Iris pigment epithelial cell (primary cell): Measurements from ENCODE around the gene RBKS.
A peak's percentile ranks its signal among the peaks of the same experiment; 100 is the strongest.
"Not testable (repeated sequence)": the region's sequence is repeated elsewhere in the genome, so short reads cannot be mapped to it uniquely, and the experiment has no call there.

ENCODE experiments used
- DNase-seq: peaks from one replicate; pipeline ENCODE4 v3.0.0-alpha.2; 2011; ENCODE audit warnings: low read depth

RBKS gene

DNA sequence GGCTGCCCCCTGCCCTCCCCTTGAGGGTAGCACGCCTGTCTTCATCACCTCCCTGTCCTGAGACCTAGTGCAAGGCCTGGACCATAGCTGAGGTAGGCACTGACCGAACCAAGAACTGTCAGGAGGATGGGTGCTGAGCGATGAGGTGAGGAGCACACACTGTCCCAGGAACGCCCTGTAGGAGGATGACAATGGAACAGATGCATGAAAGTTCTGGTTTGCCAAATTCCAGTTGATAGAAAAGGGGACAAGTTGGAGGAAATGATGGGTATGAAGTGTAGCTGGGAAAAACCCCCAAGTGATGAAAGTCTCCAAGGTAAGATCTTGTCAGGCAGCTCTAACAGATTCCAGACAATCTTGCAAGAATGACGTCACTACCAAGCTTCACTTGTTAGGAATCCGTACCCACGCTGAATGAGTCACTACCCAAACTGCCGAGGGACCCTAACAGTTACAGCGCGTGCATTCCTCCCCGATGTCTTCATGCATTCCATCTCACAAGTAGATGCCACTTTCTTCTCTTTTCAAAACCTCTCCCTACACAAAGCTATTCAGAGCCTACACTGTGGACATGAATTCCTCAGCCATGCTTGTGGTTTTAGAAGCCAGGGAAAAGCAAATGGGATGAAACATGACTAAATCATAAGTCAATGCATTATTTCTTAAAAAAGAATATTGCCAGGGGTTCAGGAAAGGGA is 91.1 kb downstream of the RBKS start:
- peak; percentile 100 for DNase-seq

DNA sequence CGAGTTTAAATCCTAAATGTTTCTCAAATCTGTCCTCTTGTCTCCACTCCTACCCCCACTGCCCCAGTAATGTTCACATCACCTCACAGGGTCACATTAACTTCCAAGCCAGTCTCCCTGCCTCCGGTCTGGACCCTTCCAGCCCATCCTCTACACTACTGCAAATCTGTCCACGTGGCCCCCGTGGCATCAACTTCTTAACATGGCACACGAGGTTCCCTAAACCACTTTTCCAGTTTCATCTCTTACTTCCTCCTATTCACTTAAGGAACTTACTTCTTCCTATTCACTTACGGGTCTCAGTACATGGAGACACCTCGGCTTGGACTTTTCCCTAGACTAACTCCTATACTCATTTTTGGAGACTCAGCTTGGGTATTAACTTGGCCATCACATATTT is 91.7 kb downstream of the RBKS start:
- no peak for DNase-seq

GRCh38 chr2:27797841-27798240 is 92.3 kb downstream of the RBKS start:
- DNase-seq: no peak

GRCh38 chr2:27796791-27797765 is 93.1 kb downstream of the RBKS start:
- no peak for DNase-seq

GRCh38 chr2:27795868-27796277 is 94.3 kb downstream of the RBKS start:
- no peak for DNase-seq

GRCh38 chr2:27795093-27795834 is 94.9 kb downstream of the RBKS start:
- DNase-seq: no peak

DNA sequence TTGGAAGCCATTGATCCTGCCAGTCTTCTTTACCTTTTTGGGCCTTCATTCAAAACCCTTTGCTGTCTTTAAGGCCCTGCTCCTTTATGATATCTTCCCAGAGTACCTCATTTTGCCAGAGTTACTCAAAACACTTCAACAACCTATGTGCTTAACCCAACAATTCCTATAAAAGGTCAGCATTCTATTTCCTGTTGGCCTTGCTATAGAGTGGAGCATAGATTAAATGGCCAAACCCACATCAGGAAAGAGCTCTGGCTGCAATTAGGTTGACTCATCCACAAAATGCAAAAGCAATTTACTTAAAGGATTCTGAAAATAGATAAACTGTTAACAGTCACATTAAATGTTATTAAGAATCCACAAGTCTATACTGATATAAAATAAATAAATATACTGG is 97.4 kb downstream of the RBKS start:
- DNase-seq: peak; percentile 70

DNA sequence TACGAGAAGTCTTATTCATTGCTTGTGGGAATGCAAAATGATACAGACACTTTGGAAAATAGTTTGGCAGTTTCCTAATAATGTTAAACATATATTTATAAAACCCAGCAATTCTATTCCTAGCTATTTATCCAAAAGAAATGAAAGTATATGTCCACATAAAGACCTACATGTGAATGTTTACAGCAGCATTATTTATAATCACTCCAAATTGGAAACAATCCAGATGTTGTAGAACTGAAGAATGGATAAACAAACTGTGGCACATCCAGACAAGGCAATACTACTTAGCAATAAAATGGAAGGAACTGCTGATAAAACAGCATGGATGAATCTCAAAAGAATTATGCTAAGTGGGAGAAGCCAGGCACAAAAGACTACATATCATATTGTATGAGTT is 99.4 kb downstream of the RBKS start:
- no peak for DNase-seq

DNA sequence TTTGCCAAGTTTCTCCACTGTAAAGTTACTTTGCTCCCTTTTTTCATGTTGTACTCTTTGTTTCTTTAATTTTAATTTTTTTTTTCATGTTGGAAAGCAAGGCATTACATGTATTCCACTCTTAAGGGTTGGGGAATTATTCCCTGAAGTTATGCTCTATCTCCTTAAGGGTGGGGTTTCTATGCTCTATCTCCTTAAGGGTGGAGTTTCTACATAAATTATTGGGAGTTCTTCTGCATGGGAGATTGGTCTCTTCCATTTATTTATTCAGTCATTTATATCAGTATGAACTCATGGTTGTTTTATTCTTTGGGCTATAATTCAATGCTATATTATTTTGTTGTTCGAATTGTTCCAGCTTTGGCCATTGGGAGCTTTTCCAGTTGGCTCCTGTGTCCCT is 107.5 kb downstream of the RBKS start:
- no peak for DNase-seq

- DNase-seq: no peak
Measured at GRCh38 chr2:27781496-27781895, 108.7 kb downstream of the RBKS start.

DNA sequence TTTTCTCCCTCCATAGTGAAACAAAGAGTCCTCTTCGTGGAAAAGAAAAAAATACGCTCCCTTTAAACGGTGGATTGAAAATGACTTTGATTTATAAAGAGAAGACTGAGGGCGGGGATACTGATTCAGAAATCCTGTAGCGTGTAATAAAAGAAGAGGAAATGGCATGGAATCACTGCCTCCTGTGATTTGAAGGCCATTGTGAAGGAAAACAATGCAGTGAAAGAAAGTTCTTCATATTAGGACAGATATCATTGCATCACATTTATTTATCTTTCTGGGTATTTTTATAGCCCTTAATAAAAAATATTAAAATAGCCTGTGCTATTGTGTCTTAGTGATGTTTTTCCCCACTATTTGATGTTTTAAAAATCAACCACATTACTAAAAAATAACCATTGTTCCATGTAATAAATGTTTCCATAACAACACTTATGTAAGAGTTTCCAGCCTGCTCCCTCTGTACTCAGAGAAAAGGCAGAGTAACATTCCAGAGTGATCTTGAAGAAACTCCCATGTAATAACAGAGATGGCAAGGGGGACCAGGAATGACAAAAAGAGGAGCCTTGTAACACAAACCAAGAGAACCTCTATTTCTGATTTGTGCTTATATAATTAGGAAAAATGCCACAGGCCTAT is 110.7 kb downstream of the RBKS start:
- DNase-seq: no peak

DNA sequence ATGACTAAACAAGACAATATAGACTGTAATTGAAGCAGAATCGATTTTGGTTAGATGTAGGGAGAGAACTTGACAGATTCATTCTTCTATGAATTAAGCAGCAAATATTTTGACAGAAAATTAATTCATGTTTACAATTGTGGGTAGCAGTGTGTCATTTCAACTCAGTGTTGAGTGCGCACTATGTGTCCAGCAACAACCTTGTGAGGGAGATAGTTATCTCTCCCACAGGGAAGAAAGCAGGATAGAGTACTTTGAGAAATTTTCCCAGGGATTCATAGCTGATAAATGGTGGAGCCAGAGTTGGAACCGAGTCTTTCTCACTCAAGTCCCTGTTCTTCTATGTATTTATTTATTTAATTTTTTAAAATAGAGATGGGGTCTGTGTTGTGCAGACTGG is 113.5 kb downstream of the RBKS start:
- DNase-seq: no peak

DNA sequence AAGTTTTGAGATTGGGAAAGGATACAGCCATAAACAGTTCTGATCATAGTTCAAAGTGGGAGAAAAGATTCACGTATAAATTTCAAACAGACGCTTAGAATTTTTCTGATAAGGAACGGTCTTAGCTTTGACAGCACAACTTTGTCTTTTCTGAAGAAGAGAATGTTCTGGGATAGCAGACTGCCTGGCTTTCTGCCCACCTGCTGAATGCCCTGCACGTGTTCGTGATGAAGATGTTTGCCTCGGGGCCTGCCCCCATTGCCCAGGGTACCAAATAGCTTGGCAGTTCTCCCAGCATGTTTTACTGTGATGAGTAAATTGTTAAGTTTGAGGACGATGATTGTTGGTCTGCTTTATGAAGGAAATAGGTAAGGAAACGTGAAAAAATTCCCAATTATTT is 114.1 kb downstream of the RBKS start:
- peak; percentile 65 for DNase-seq

- DNase-seq: no peak
Measured at GRCh38 chr2:27773959-27774358, 116.2 kb downstream of the RBKS start.

- no peak for DNase-seq
Measured at GRCh38 chr2:27772804-27773203, 117.4 kb downstream of the RBKS start.

GRCh38 chr2:27771548-27772335 is 118.4 kb downstream of the RBKS start, which contains the start of gene MRPL33:
Gene MRPL33 (plus strand): TSS chr2:27771719. CDS start chr2:27771778, 59 bp downstream.
- peak; percentile 92 for DNase-seq

DNA sequence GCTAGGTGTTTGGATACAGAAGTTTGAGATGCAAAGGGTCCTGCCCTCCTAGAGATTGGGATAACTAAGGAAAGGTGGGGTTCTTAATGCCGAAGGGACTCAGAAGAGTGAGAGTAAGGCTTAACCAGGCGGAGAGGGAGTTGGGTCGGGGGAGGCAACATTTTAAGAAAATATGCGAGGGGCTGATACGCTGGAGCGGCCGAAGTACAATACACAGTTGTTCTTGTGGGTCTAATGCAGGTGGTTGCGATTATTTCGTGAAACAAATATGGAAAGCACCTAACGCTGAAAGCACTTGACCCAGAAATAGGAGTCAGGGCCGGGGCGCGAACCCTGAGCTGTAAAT is 119.0 kb downstream of the RBKS start:
- no peak for DNase-seq

DNA sequence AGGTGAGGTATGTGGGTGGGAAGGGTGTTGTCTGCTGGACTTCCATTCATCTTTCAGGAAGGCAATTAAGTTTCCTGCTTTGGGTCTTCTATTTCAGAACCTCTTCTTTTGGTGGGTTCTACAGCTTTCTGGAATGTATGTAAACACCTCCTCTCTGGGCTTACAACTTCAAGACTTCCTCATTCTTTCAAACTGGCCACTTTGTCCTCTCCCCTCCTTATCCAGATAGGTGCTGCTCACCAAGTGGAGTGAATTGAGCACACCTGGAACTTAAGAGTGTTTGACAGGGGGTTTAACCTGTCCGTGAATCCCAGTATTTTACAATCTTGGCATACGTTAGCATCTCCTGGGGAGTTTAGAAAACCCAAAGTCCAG is 123.9 kb downstream of the RBKS start:
- DNase-seq: no peak

DNA sequence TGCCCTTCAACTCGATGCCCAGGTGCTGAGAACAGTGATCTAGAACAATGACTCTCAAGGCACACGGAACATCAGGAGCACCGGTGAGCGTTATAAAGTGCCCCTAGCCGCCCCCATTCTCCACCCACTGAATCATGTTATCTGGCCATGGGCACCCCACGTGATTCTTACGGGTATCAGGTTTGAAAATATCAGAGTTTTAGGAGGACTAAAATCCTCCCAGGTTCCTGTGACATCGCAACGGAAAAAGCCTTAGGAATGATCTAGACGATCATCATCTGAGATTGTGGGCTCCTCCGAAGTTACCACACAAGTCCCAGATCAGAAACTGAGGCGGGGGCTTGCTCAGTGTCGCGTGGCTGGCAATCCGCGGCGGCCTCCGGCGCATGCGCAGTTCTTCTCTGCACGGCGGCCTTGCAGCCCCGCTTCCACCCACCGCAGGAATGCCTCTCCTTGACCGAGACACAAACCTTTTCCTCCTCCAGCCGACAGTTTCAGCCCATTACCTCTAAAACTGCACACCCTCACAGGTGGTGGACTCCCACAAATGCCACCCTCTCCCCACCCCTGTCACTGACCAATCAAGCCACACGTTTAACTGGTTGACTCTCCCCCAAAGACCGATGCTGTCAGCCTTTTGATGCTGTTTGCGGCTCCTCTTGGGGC is 124.4 kb downstream of the RBKS start:
- DNase-seq: peak; percentile 62

DNA sequence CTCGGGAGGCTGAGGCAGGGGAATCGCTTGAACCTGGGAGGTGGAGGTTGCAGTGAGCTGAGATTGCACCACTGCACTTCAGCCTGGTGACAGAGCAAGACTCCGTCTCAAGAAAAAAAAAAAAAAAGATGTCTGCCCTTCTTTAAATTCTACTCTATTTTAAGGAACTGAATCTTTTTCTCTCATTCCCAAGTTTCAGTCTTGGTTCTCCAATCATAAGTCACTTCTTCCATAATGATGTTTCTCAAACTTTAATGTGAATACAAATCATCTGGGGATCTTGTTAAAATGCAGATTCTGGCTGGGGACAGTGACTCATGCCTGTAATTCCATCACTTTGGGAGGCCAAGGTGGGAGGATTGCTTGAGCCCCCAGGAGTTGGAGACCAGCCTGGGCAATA is 125.7 kb downstream of the RBKS start:
- DNase-seq: not testable (repeated sequence)

DNA sequence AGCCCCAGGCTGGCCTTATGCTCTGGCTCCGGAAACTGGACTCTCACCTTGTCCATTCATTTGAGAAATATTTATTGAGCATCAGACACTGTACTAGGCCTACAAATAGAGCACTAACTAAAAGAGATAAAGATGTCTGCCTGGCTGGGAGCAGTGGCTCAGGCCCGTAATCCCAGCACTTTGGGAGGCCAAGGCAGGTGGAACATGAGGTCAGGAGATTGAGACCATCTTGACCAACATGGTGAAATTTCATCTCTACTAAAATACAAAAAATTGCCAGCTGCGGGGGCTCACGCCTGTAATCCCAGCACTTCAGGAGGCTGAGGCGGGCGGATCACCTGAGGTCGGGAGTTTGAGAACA is 126.3 kb downstream of the RBKS start:
- no peak for DNase-seq
